Right ventricle myocardium superior (tissue), 1 donor: ENCODE measurements around the gene OR10A3. TPM values are rescaled to one million over a fixed set of nuclear protein-coding genes. Genes with fewer than 3 reads are reported as not detected.

Source experiments
- ATAC-seq: fragments of 200-7000 bp; cut with Tn5 transposase; one replicate; pipeline ENCODE4 v1.9.1; 2020; ENCODE audit warnings: mild to moderate bottlenecking; ENCODE audit not compliant: poor library complexity
- DNase-seq: peaks from one replicate; pipeline ENCODE4 v3.0.0-alpha.2; 2020
- intact Hi-C: fragments of 100-400 bp; cut with DNase I; formaldehyde crosslinking; loops from one replicate; pipeline ENCODE4 v1.11.2; 2022
- total RNA-seq: library from RNA; stranded (reverse); fragmentation: NEBNext Ultra II Directional; extraction: Animal tissue kit (Norgen Biotek cat#: 25700); gene quantifications from one replicate; pipeline ENCODE4 v1.2.1, GENCODE V29; 2021
- donor health status: DM: no; HTN: yes; CAD: no; lungs with severe emphysema.

Gene OR10A3
- total RNA-seq, 1 donor from 2014 or later, result not detected

- DNase-seq (no peak), ATAC-seq (no peak)
- intact Hi-C loops, result no loop called here
These were observed 42.7 kb downstream of the OR10A3 start for GRCh38 chr11:7898666-7899283.

GRCh38 chr11:7896009-7896785 is 45.3 kb downstream of the OR10A3 start:
- intact Hi-C loops, result no loop called here

GRCh38 chr11:7894251-7894650 is 47.3 kb downstream of the OR10A3 start:
- intact Hi-C loops, result loop anchor here (5.0 kb wide), 1 partner anchor 93 kb away; the partner anchor contains the start of gene EIF3F
- DNase-seq (no peak), ATAC-seq (no peak)

More at GRCh38 chr11:7896009-7896785, 45.3 kb downstream of the OR10A3 start:
- ATAC-seq (no peak), DNase-seq (no peak)

GRCh38 chr11:7893796-7894195 is 47.7 kb downstream of the OR10A3 start:
- ATAC-seq, result no peak
- intact Hi-C loops, result loop anchor here (5.0 kb wide), 1 partner anchor 94 kb away; the partner anchor contains the start of gene EIF3F
- no peak for DNase-seq

- ATAC-seq, result peak; percentile 46
- intact Hi-C loops, result loop anchor here (5.0 kb wide), 1 partner anchor 94 kb away; the partner anchor contains the start of gene EIF3F
These were observed 48.7 kb downstream of the OR10A3 start for GRCh38 chr11:7892840-7893254.

GRCh38 chr11:7892059-7892699 is 49.3 kb downstream of the OR10A3 start:
- no peak for DNase-seq
- intact Hi-C loops, result loop anchor here (5.0 kb wide), 1 partner anchor 95 kb away; the partner anchor contains the start of gene EIF3F
- no peak for ATAC-seq

More at GRCh38 chr11:7892840-7893254, 48.7 kb downstream of the OR10A3 start:
- no peak for DNase-seq

GRCh38 chr11:7890417-7891172 is 50.9 kb downstream of the OR10A3 start:
- intact Hi-C loops, result loop anchor here (5.0 kb wide), 1 partner anchor 97 kb away; the partner anchor contains the start of gene EIF3F
- DNase-seq, result no peak
- no peak for ATAC-seq

GRCh38 chr11:7889985-7890384 is 51.5 kb downstream of the OR10A3 start:
- ATAC-seq (no peak), DNase-seq (no peak)
- intact Hi-C loops, result loop anchor here (5.0 kb wide), 1 partner anchor 97 kb away; the partner anchor contains the start of gene EIF3F

Other genes with a start within 250 kb of the OR10A3 start
- not detected for gene OVCH2, start 235.2 kb downstream of the OR10A3 start, total RNA-seq
- gene OR5P2, start 144.8 kb downstream of the OR10A3 start, total RNA-seq, result not detected
- gene OR5P3, start 110.9 kb downstream of the OR10A3 start, total RNA-seq, result not detected
- gene OR10A6, start 10.4 kb downstream of the OR10A3 start, total RNA-seq, result not detected
- not detected for gene NLRP10, start 23.7 kb upstream of the OR10A3 start, total RNA-seq
- 137 TPM for gene EIF3F, start 45.6 kb upstream of the OR10A3 start, total RNA-seq
- 20.5 TPM for gene TUB, start 139.5 kb upstream of the OR10A3 start, total RNA-seq
- gene RIC3, start 227.3 kb upstream of the OR10A3 start, total RNA-seq, result 11.1 TPM